Nephron progenitor cell (in vitro differentiated cells): ENCODE data around the gene DCLK1.
A peak's percentile ranks its signal among the peaks of the same experiment; 100 is the strongest.

Experiments used
- DNase-seq: peaks from one replicate; pipeline ENCODE4 v3.0.0; 2021
- H3K27ac Mint-ChIP-seq: 2 replicates; pipeline ENCODE4 v1.8.0; 2021; ENCODE audit warnings: mild to moderate bottlenecking, moderate library complexity, mixed read lengths
- H3K27me3 Mint-ChIP-seq: 2 replicates; pipeline ENCODE4 v1.8.0; 2021; ENCODE audit warnings: mild to moderate bottlenecking, low read depth, mixed read lengths; ENCODE audit not compliant: poor library complexity
- H3K36me3 Mint-ChIP-seq: 2 replicates; pipeline ENCODE4 v1.8.0; 2021; ENCODE audit warnings: low read depth, mixed read lengths
- H3K4me1 Mint-ChIP-seq: 2 replicates; pipeline ENCODE4 v1.8.0; 2021; ENCODE audit warnings: mixed read lengths
- H3K4me3 Mint-ChIP-seq: 2 replicates; pipeline ENCODE4 v1.8.0; 2021; ENCODE audit warnings: mild to moderate bottlenecking, moderate library complexity, mixed read lengths
- H3K9me3 Mint-ChIP-seq: 2 replicates; pipeline ENCODE4 v1.8.0; 2021; ENCODE audit warnings: mild to moderate bottlenecking, moderate library complexity, mixed read lengths
- TF ChIP-seq, protein P1 (sequence below): fragments of 200-600 bp; sonication (generic); IDR thresholded peaks from 2 replicates; pipeline ENCODE4 v1.5.0; 2021; ENCODE audit warnings: antibody characterized with exemption

Gene DCLK1

DNA sequence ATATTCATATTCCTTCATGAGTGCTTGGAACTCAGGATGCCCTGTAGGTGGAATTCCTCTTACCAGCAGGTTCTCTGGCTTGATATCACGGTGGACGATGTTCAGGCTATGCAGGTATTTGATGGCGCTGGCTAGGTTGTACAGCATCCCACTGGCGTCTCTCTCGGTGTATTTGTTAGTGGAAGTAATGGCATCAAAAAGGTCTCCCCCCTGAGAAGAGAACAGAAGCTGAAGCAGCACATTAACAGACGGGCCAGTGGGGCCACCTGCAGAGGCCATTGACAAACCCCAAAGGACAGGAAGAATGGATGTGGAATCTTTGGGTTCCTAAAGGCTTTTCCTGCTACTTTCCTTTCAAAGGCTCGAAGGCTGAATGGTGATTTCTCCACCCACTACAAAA is 308.5 kb downstream of the DCLK1 start:
- Mint-ChIP-seq H3K9me3 (no peaks in the 10 kb centered on the region), H3K27ac (no peak overlapping the region), H3K4me1 (no peaks in the 10 kb centered on the region), H3K4me3 (no peak overlapping the region), H3K36me3 (no peaks in the 10 kb centered on the region), H3K27me3 (no peaks in the 10 kb centered on the region)
- no peak for DNase-seq
- TF ChIP-seq, protein P1, sequence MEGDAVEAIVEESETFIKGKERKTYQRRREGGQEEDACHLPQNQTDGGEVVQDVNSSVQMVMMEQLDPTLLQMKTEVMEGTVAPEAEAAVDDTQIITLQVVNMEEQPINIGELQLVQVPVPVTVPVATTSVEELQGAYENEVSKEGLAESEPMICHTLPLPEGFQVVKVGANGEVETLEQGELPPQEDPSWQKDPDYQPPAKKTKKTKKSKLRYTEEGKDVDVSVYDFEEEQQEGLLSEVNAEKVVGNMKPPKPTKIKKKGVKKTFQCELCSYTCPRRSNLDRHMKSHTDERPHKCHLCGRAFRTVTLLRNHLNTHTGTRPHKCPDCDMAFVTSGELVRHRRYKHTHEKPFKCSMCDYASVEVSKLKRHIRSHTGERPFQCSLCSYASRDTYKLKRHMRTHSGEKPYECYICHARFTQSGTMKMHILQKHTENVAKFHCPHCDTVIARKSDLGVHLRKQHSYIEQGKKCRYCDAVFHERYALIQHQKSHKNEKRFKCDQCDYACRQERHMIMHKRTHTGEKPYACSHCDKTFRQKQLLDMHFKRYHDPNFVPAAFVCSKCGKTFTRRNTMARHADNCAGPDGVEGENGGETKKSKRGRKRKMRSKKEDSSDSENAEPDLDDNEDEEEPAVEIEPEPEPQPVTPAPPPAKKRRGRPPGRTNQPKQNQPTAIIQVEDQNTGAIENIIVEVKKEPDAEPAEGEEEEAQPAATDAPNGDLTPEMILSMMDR: no peak

DNA sequence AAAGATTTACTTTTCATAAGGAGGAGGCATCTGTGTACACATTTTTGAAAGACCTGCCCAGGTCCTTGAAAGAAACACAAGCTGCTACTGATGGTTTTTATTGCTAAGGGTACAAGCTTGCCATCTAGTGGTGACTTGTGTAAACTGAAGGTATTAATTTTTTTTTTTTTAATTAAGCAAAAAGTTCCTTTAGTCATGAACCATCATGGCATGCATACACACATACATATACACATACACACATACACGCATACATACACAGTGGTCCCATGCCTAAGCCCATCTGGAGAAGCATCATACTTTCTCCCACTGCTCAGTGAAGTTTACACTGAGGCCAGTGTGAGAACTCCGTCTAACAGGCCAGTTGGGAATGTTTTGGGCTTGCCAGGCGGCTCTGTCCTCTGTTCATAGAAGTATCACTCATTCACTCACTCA is 312.5 kb downstream of the DCLK1 start:
- DNase-seq: no peak
- Mint-ChIP-seq H3K27me3 (no peaks in the 10 kb centered on the region), H3K4me1 (no peaks in the 10 kb centered on the region), H3K4me3 (no peak overlapping the region), H3K27ac (no peak overlapping the region), H3K9me3 (peaks cover 5% of the 10 kb centered on the region), H3K36me3 (no peaks in the 10 kb centered on the region)
- TF ChIP-seq, protein P1: peak; percentile 78

DNA sequence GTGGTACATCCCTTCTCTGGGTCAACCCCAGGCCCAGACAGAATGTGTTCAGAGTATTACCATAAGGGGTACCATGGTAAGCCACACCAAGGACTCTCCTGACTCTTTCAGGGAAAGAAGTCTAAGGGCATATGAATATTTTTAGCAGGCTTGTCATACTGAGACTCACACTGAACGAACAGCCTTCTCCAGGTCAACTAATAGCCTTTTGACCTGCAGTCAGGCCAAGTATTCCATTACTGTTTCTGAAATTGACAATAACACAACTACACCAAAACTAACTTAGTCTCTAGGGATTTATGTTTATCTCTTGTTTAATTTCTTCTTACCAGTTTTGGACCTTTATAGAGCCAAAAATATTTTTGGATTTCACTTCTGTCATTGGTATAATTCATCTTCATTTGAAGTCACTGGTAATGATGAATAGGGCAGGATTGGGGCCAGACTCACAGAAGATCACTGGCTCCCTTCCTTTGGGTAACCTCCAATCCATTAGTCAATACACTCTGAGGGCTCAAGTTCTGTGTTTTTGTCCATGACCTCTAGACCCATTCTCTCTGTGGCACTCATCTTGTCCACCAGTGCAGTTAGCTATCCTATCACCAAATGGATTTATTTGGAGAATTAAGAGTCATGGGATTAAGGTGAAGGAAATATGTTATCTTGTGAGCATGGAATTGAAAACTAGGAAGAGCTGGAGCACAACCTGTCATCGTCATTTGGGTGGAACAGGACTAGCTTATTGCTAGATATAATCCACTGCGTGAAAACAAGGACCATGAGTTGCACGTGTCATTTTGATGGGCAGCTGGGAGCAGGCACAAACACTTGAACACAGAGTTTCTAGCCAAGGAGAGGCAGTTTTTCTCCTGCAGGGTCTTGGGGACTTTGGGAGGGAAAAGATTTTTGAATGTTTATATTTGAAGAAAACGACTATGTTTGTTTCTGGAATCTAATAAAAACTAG is 313.3 kb downstream of the DCLK1 start:
- peaks cover 5% of the 10 kb centered on the region for H3K9me3 Mint-ChIP-seq
- no peak overlapping the region for H3K27ac Mint-ChIP-seq
- H3K4me1 Mint-ChIP-seq: no peaks in the 10 kb centered on the region

DNA sequence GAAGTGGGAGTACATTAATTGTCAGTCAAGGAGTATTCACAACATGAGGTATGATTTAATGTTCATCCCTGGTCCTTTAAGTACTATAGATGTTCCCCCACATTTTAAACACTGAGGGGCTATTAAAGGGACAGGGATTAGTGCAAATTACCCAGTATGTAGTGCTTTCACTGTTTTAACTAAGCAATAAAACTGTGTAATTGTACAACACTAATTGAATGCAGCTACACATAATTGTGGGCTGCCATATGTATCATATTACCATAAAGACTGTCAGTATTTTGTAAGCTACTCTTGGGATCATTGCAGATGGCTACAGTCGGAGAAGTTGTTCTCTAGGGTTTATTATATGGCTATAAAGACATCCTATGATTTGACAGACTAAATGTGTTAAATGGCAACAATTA is 316.6 kb downstream of the DCLK1 start:
- TF ChIP-seq, protein P1: no peak
- peaks cover 5% of the 10 kb centered on the region for H3K9me3 Mint-ChIP-seq
- no peak for DNase-seq
- no peaks in the 10 kb centered on the region for H3K4me1 Mint-ChIP-seq
- no peak overlapping the region for H3K27ac Mint-ChIP-seq
- no peaks in the 10 kb centered on the region for H3K36me3 Mint-ChIP-seq
- peaks cover 3% of the 10 kb centered on the region for H3K27me3 Mint-ChIP-seq
- no peak overlapping the region for H3K4me3 Mint-ChIP-seq

More for the DNA sequence above, 313.3 kb downstream of the DCLK1 start:
- H3K36me3 Mint-ChIP-seq: no peaks in the 10 kb centered on the region
- no peaks in the 10 kb centered on the region for H3K27me3 Mint-ChIP-seq
- TF ChIP-seq, protein P1: no peak
- no peak for DNase-seq
- no peak overlapping the region for H3K4me3 Mint-ChIP-seq

DNA sequence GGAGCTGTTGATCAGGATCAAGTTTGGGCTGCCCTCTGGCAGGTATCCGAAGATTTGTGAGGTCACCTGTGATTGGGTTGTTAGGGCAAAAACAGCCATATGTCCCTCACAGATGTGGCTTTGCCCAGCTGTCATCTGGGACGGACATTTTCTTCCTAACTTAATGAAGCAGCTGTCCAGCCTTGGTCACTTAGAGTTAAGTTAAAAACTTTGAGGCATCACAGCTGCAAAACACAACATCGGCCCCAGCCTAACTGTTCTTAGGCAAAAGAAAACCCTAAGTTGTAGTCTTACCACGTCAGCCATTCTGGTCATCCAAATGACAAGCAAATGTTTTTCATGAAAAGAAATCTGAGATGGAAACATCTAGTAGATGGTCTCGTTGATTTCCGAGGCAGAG is 318.4 kb downstream of the DCLK1 start:
- DNase-seq: no peak
- peaks cover 5% of the 10 kb centered on the region for H3K9me3 Mint-ChIP-seq
- H3K4me3 Mint-ChIP-seq: no peak overlapping the region
- no peaks in the 10 kb centered on the region for H3K36me3 Mint-ChIP-seq
- H3K27me3 Mint-ChIP-seq: peaks cover 4% of the 10 kb centered on the region
- no peaks in the 10 kb centered on the region for H3K4me1 Mint-ChIP-seq
- H3K27ac Mint-ChIP-seq: no peak overlapping the region
- TF ChIP-seq, protein P1: no peak
